GM21528 (cell line): ENCODE measurements around the gene NR4A1.

Source experiments
- ATAC-seq: cut with Tn5 transposase; IDR thresholded peaks from one replicate; pipeline ENCODE4 v1.9.1; 2021; ENCODE audit warnings: mild to moderate bottlenecking, moderate library complexity; ENCODE audit not compliant: unreplicated experiment, low FRiP score

Gene NR4A1

DNA sequence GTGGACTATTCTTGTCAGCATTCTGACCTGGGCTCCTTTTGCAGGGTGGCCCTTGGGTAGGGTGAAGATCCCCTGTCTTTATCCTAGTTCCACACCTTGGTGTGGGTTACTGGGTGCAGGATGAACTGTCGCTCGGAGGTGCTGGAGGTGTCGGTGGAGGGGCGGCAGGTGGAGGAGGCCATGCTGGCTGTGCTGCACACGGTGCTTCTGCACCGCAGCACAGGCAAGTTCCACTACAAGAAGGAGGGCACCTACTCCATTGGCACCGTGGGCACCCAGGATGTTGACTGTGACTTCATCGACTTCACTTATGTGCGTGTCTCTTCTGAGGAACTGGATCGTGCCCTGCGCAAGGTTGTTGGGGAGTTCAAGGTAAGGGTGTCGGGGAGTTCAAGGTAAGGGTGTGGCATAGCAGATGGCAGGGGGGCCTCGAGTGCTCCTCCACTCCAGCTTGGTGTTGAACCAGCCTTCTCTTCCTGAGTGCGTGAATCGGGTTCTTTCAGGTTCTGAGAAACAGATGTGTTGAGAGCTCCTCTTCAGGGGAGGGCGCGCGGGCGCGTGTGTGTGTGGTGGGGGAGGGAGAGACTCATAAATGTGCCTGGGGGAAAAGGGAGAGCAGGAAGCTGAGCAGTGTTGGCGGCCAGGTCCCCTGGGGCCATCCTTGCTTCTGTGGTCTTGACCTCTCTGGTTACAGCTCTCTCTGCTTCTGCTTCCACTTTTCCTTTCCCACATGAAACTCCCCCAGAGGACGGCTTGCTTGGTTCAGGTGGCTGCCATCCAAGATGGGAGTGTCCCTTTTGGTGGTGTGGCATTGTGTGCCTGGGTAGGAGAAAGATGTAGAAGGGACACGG is 22.5 kb downstream of the NR4A1 start:
- no peak for ATAC-seq

DNA sequence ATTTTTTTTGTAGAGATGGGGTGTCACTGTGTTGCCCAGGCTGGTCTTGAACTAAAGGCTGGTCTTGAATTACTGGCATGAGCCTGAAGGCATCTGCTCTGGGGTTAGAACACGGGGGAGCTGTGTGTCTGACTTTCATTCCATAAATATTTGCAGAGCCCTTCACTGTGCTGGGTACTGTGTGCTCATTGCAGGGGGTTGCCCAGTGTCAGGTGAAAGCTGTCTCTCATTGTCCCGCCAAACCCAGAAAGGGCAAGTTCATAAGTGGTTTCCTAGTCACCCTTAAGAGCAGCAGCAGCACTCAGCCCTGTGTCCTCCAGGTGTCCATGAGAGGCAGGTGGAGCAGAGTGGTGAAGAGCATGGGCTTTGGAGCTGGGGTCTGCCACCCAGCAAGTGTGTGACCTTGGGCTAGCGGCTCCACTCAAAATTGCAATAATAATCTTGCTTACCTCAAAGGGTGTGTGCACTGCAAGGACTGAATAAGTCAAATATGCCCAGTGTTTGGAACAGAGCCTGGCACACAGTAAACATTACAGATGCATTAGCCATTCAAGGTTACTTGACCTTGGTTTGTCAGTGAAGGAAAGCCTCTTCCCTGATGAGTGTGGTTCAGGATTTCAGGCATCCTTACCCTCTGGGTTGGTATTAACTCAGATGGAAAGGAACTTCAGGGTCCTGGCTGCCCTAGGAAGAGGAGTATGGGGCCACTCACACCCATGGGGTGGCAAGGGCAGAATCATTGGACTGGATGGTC is 23.9 kb downstream of the NR4A1 start:
- ATAC-seq: no peak

- no peak for ATAC-seq
Measured at GRCh38 chr12:52076811-52077210, 25.6 kb downstream of the NR4A1 start.

GRCh38 chr12:52078276-52078675 is 27.0 kb downstream of the NR4A1 start:
- no peak for ATAC-seq

DNA sequence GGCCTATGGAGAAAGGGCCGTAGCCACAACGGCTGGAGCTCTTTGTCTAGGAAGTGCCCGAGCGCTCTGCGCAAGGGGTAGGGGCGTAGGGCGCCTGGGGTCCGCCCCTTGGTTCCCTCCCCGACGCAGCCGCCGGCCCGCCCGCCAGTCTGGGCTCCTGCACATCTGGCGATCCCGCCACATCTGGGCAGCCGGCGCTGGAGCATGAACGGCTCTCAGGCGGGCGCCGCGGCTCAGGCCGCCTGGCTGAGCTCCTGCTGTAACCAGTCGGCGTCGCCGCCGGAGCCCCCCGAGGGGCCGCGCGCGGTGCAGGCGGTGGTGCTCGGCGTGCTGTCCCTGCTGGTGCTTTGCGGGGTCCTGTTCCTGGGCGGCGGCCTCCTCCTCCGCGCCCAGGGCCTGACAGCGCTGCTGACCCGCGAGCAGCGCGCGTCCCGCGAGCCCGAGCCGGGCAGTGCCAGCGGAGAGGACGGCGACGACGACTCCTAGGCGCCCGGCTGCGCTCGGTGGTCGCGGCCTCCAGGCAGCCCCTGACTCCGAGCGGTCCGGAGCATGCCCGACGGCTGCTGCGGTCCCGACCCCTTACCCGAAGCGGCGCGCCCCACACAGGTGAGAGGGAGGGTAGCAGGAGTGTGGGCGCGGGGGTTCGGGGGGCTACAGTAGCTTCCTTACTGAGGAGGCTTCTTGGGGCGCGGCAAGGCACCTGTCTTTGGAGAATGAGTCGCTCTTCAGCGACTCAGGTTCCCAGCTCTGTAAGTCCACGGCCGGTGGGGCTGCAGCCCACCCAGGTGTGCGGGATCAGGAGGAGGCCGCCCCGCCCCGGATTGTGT is 28.5 kb downstream of the NR4A1 start, which contains the start of gene SMIM41:
Gene SMIM41, plus strand, starts transcription at position 129 of the 827 bp plus-strand sequence. Its CDS starts 76 bp downstream, at position 205.
- ATAC-seq: no peak

DNA sequence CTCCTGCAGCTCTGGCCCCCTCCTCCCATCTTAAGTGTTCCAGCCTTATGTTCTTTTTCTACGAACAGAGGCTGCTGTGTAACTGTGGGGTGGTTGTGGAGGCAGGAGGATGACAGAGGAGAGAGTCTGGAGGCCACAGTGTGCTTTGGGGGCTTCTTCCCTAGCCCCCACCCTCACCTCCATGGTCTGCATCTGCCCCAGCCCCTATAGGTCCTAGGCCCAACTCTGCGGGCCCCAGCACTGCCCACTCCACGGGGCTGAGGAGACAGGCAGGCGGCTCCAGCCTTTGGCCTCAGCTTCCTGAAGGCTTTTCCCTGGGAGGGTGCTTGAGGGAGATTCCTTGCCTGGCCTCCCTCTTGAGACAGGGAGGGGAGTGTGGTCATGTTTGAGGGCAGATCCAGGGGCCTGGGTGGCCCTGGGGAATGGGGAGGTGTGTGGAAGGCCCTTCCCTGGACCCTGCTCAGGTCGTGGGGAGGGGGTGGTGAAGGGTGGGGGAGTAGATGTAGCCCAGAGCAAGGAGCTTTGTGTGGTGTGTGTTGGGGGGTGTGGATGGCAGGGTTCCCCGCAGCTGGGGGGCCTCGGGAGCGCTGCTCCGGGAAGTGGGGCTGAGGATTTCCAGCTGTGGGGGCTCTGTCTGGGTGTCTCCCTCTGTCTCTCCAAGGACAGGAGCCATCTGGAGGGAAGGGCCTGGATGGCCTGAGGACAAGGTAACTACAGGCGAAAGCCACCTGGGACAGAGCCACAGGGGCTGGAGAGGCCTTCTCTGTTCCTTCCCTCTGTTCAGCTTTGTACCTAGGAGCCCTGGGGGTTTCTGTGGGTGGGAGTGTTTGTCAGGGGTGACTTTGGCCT is 29.4 kb downstream of the NR4A1 start:
- no peak for ATAC-seq

- ATAC-seq: no peak
Measured at GRCh38 chr12:52081263-52081733, 30.1 kb downstream of the NR4A1 start.

- no peak for ATAC-seq
Measured at GRCh38 chr12:52082026-52082668, 30.9 kb downstream of the NR4A1 start.

DNA sequence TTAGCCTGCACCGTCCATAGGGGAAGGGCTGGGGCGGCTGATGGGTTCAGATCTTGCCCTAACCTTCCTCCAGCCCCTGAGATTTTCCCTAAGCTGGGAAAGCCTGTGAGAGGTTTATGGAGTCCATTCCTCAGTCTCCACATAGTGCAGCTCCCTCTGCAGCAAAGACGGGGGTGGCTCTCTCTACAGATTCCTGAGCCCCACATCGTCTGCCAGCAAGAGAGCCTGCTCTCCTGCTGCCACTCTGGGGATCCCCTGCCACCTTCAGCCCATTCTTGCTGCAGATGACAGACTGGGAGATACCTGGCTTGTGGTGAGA is 31.4 kb downstream of the NR4A1 start:
- no peak for ATAC-seq

GRCh38 chr12:52082988-52083637 is 31.9 kb downstream of the NR4A1 start:
- ATAC-seq: no peak

DNA sequence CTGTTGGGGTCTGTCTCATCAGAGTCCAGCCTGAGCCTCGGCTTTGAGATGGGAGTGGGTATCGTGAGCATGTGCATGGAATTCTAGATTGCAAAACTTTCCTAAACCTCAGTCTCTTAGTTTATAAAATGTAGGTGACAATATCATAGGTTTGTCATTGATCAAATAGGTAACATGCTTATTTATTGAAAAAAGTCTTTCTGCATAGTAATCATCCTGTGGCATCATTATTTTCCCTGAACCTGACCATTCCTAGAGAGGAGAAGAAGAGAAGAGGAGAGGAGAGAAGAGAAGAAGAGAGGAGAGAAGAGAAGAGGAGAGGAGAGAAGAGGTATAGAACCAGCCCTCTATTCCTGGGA is 32.4 kb downstream of the NR4A1 start:
- ATAC-seq: no peak

DNA sequence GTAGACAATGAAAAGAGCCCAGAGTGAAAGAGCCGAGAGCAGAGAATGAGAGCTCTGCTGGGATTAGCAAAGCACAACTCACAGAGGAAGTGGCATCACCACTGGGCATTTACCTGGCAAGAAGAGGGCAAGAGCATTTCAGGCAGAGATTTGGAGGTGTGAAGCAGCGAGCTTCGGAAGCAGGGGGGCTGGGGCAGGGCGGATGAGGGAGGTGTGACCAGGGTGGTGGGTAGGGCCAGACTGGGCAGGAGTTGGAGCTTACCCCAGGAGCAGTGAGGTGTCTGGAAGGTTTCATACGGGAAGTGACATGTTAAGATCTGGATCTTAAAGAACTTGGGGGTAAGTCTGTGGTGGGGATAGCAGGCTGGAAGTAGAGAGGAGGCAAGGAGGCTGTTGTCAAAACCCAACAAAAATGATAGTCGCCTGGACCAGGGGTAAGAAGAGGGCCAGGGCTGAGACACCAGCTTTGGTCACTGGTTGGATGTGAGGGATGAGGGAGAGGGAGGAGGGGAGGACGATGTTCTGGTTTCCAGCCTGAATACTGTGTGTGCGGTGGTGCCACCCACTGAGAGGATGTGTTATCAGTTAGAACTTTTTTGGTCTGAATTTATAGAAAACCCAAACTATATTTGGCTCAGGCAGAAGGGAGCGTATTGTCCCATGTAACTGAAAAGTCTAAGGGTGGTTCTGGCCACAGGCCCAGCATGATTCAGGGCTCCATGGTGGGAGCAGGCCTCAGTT is 33.4 kb downstream of the NR4A1 start:
- no peak for ATAC-seq

GRCh38 chr12:52085682-52086180 is 34.5 kb downstream of the NR4A1 start:
- ATAC-seq: no peak

- no peak for ATAC-seq
Measured at GRCh38 chr12:52086366-52086765, 35.1 kb downstream of the NR4A1 start.

DNA sequence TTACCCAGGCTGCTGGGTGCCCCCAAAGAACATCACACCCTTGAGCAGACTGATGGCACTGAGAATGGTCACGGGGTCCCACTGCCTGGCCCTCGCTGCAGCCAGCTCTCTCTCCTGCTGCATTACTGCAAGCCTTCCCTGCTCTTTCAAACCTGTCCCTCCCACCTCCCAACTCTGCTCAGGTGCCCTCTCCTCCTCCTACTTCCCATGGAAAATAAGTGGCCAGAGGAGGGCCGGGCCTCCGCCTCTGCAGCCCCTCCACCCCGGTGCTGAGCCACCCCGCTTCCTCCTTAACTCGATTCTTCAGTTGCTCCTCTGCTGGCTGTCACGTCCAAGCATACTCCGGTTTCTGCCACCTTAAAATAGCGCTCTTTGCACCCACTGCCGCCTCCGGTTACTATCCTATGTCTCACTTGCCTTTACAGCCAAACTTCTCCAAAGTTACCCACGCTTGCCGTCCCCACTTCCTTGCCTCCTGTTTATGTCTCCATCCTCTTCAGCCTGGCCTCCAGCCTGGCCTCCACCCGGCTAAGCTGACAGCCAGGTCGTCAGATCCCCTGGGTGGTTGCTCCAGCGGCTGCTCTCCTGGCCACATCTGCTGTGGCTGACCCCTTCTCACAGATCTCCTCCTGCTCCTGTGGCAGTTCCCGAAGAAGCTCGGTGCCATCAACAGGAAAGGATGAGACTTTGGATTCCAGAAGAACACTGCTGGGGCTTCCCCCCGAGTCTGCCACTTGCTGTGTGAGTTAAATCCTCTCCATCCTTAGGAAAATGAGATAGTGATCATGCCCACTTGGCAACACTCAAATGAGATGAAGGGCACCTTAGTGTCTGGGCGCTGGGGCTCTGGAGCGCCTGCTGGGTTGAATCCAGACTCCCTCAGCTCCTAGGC is 35.9 kb downstream of the NR4A1 start:
- ATAC-seq: no peak

DNA sequence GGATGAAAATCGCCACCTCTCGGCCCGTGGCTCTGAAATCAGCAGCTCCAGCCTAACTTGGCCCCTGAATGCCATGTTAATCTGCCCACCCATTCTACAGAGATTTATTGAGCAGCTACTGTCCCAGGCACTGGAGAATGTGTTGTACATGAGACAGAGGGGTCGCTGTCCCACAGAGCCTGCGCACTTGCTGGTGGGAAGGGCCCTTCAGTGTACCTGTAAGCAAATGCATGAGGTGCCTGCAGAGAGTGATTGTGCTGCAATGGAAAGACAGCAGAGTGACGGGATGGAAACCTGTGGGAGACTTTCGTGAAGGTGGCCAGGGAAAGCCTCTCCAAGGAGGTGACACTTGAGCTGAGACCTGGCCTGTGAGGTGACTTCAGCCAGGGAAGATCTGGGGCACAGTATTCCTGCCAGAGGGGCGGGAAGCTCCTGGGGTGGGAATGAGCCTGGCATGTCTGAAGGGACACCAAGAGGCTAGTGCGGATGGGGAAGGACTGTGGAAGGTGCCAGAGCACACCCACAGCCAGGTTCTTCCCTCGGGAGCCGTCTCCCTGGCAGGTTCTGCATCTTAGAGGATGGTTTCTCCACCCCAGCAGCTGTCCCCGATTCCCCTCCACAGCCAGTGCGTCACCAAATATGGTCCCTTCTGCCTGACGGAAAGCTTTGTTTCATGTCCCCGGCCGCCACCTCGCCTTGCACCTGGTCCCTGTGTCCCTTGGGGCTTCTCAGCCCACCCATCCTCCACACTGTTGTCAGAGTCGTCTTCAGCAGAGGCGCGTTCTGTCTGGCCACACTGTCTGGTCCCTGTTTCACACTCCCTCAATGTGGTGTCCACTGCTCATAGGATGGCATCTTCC is 36.9 kb downstream of the NR4A1 start:
- no peak for ATAC-seq
